Islet precursor cell (in vitro differentiated cells): Measurements from ENCODE around the gene CTIF.
"Not testable (repeated sequence)": the region's sequence is repeated elsewhere in the genome, so short reads cannot be mapped to it uniquely, and the experiment has no call there.

ENCODE experiments used
- DNase-seq: peaks from one replicate; pipeline ENCODE4 v3.0.0-alpha.2; 2018

Gene CTIF

DNA sequence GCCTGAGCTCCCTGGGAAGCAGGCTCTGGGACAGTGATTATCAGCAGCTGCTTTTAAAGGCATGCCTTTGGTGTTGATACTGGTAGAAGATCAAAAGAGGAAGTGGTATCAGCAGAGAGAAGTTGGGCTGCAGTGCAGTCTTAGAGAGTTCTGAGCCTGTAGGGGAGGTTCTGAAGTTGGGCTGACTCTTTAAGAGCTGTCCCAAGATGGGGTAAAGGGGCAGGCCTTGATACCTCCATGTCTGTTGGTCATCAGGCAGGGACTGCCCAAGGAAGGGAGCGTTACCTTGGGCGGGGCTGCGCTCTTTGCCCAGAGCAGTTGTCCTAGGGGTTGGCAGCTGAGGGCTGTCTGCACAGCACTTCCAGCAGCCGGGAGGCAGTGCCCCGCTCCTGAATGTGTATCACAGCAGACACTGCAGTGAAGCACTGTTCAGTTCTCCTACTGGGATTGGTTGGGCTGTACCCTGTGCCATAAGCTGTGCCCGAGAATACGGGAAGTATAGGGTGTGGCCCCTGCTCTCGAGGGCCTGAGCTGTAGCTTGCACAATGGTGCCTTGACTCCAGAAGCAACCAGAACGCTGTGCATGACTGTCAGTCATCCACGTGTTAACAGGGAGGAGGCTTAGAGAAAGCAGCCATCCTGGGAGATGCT, 177.0 kb downstream of the CTIF start:
- no peak for DNase-seq

DNA sequence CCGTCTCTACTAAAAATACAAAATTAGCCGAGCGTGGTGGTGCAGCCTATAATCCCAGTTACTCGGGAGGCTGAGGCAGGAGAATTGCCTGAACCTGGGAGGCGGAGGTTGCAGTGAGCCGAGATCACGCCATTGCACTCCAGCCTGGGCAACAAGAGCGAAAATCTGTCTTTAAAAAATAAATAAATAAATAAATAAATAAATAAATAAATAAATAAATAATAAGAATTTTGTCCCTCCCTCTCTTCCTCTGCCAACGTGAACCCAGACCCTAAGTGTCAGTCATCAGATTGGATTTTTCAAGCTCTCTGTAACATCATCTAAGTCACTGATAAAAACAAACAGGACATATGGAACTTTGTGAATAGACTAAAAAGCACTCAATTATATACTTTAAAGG, 178.4 kb downstream of the CTIF start:
- DNase-seq, result not testable (repeated sequence)

DNA sequence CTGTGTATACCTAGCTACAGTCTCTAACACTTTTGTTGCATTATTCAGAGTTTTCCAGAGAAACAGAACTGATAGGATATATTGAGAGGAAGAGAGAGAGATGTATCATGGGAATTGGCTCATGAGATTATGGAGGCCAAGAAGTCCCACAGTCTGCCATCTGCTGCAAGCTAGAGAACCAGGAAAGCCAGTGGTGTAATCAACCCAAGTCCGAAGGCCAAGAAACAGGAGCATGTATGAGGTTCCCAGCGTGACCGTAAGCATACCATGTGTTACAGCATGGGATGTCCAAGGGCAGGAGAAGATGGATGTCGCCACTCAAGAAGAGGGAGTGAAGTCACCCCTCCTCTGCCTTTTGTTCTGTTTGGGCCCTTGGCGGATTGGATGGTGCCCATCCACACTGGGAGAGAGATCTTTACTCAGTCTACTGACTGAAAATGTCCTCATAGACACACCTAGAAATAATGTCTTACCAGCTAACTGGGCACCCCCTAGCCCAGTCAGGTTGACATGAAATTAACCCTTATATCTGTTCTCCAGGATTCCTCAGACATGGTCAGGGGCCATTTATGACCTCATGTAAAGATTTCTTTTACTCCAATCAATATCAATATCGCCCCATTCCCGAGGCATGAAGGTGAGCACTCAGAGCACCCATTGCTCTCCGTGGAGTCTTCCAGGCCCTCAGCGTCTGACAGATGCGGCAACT, 179.6 kb downstream of the CTIF start:
- DNase-seq, result no peak

DNA sequence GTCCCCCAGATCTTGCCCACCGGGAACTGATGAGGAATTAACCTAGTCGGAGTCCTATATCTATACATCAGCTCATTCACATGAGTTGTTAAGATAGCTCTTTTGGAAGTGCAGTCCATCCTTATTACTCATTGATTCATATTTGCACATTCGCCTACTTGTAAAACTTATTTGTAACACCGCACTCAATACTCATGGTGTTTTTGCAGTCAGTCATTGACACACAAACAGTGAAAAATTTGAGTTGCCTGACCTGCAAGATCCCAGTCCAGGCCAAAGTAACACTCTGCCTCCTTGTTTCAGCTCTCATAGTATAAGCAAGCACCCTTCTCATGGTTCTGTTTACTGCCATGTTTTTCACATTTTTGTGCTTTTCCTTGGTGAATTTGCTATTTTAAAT, 180.6 kb downstream of the CTIF start:
- DNase-seq, result no peak

DNA sequence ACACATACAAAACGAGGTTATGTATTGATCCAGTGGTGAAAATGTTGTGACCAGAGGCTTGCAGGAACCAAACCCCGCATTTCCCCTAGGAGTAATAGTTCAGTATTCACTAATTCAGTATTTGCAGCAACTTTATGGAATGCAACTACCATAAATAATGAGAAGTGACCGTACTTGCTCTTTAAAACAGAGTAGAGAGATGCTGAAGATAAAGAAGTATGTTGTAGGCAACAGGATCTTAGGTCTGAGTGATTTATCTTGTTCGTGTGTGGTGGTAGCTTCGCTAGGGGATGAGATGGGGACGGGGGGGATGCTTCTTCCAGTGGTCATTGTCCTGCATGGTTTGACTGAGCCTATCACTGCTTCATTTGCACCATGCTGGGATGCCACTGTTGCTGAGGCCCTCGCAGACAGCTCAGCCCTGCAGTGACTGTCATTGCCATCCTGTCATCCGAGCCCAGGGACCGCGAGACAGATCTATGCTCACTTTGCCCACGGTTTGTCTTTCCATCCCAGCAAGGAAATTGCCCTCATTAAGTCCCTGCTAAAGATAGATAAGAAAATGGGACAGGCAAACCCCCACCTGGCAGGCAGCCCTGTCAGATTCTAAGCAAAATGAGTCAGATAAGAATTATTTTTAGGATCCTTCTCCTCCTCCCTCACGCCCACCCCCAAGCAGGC, 181.3 kb downstream of the CTIF start:
- no peak for DNase-seq

DNA sequence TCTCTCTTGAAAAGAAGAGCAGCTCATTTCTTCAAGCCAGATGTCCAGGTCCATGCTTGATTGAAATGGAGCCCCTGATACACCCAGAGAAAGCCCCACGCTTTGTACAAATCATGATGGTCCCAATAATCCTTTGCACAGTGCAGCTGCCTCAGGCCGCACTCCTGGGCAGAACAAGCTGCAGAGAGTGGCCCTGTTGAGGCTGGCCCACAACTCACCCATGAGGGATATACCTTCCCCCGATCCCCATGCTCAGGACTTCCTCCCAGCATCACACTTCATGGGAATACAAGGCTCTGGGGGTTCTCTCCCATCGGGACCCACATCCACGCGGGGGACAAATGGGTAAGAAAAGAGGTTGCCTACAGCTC, 181.8 kb downstream of the CTIF start:
- DNase-seq, result no peak

DNA sequence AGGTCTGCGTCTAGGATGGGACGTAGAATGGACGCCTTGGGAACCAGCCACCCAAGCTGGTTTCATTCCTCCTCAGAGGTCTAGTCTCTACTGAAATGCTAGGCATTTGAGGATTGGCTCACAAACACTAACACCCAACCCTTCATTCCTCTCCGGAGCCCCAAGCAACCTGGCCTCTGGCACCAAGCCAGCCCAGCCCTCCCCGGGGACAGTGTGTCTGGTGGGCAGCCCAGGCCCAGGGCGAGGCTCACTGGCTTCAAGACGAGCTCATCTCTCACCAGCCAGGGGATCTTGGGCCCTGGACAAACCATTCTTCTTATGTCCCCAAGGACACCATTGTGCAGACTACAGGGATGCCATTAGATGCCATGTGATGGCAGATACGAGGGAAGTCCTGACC, 182.5 kb downstream of the CTIF start:
- DNase-seq, result no peak

DNA sequence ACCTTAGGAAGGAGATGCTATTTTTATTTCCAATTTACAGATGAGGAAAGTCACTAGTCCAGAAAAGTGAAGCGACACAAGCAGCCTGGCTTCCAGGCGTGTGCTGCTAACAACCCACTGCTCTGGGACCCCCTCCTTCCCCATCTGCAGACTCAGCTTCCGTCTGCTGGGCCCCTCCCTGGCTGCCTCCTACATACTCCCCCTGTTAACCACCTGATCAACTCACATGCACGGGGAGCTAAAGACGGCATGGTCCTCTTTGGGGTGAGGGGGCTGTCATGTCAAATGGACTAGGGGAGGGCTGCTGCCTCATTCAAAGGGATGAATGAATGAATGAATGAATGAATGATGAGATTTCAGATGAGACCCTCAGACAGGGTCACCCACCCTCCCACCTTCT, 184.2 kb downstream of the CTIF start:
- DNase-seq, result no peak

DNA sequence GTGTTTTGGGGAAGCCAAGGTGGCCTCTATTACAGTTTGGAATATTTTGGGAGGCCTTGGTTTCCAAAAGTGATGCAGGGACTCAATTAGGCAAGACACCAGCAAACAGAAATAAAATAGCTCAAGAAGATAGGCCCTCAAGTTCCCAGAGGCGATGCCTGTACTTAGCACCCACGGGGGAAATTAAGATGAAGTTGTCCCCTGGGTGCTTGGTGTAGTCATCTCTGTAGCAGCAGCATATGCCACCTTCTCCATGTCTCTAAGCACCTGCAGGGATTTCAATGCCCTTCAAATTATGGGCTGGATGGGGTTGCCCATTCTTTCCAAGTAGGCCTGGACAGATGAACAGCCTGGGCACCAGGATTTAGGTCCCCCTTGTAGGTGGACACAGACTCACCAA, 185.0 kb downstream of the CTIF start:
- no peak for DNase-seq

DNA sequence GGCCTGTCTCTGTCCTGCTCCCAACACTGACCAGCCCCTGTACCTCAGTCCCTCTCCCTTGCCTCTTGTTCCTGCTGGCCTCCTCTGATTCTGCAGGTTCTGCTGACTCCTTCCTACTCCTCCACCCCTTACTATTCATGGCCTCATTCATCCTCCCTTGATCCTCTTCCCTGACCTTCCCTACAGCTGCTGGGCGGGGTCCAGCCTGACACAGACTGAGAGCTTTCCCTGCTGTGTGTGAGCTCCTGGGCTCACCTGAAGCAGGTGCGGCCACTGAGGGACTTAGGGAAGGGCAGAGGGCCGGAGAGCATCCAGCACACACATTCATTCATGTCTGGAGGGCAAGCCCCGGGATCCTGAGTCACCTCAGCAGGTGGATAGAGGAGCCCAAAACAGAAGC, 185.6 kb downstream of the CTIF start:
- DNase-seq, result no peak

DNA sequence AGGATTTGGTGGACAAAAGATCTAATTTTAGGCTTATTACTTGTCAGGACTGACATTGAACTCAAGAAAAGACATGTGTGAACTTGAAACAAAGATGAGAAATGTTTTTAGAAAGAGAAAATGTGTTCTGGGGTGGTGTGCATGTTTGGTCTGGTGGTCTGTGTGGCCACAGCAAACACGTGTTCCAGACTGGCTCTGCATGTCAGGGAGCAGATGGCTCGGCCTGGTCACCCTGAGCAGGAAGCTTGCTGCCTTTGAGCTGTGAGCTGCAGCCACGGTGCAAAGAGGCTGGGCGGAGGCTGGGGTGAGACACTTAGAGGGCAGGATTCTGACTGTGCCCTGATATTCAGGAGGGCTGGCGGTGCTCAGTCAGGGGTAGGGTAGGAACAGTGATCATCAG, 186.1 kb downstream of the CTIF start:
- DNase-seq, result no peak

DNA sequence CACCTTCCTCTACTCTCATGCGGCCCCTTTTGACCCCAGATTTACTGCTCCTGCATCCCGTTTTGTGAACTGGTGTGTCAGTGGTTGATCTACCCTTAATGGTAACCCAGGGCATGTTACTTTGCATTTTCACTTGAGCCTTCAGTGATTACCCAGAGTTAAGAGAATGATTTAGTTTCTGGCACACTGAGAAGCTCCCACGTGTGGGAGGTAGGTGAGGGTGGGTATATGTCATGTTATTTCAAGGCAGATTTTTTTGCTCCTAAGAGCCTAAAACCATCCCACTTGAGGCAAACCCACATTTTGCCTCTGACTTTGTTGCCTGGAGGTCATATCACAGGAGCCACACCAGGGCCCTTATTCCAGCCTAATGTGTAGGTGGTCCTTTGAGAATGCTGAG, 186.7 kb downstream of the CTIF start:
- no peak for DNase-seq

DNA sequence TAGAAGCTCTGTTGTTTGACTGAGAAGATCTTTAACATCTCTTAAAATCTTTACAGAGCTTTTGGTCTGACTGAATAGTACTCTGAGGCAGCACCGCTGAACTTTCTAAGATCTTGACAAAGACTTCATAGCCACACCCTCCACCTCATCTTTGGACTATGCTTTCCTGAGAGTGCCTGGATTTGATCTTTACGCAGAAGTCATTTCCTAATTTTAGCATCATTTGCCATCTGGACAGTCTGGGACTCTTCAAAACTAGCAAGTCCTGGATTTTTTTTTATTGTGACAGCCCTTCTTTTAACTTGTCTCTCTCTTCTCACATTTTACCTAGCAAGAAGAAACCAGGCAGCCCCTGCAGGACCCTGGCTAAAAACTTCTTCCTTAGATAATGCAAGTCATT, 188.8 kb downstream of the CTIF start:
- DNase-seq, result no peak

DNA sequence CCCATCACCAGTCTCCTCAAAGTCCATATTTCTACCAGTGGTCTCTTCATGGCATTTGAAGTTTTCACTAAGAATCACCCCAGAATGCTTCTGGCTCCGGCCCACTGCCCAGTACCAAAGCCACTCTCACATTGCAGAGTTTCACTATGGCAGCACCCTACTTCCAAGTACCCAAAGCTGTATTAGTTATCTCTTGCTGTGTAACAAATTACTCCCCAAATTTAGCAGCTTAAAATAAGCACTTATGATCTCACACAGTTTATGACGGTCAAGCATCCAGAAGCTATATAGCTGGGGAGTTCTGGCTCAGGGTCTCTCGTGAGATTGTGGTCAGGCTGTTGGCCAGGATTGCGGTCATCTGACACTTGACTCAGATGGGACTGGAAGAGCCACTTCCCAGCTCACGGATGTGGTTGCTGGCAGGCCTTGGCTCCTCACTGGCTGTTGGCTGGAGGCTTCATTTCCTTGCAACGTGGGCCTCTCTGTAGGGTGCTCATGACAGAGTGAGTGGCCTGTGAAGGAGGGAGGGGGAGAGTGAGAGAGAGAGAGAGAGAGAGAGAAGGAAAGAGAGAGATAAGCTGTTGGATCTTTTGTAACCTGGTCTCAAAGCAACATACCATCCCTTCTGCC, 189.5 kb downstream of the CTIF start:
- no peak for DNase-seq

DNA sequence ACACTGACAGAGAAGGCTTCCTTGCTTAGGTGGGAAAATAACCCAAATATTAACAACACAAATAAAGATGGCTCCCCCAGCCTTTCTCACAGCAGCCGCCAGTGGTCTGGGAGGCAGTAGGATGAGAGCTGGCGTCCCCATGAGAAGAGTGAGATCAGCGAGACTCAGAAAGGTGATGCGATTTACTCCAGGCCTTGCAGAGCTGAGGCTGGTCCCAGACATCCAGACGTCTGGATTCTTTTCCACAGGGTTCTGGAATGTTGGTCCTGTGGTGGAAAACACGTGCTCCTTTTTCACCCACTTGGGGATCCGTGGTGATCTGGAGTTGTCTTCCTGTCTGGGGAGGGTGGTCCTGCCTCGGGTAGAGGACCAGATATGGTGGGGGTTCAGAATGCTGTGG, 190.6 kb downstream of the CTIF start:
- peak; percentile 93 for DNase-seq

DNA sequence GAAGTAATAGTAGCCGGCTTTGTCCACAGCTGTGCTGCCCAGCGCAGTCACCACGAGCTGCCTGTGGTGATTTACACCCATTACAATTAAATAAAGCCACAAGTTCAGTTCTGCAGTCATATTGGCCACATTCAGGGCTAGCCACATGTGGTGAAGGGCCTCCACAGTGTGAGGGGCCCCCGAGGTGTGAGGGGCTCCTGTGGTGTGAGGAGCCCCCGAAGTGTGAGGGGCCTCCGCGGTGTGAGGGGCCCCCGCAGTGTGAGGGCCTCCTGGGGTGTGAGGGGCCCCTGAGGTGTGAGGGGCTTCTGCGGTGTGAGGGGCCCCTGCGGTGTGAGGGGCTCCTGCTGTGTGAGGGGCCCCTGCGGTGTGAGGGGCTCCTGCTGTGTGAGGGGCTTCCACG, 191.2 kb downstream of the CTIF start:
- no peak for DNase-seq

DNA sequence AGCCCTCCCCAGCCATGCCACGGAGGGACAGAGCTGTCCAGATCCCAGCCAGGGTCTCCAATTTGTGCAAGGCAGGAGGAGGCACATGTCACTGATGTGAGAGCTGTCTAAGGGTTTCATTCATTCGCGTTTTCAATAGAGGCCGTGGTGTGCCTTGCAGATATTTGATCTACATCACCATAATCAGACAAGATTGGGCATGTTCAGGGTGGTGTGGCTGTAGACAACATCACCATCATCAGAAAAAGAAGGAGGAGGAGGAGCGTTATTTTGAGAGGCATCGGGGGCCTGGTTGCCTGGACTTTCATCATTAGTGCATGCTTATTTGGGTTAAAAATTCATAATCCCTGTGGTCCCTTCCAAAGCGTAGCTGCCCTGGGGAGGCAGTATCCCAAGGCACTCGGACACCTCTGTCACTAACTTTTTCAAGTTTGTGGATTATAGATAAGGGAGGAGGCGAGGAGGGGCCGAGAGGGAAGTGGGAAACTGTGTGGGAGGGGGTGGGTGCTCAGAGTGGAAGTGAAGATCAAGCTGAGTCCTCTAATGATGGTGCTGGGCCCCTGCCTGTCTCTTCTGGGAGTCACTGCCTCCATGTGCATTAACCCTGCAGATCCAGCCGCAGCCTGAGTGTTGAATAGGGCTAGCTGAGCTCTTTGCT, 194.1 kb downstream of the CTIF start:
- no peak for DNase-seq

DNA sequence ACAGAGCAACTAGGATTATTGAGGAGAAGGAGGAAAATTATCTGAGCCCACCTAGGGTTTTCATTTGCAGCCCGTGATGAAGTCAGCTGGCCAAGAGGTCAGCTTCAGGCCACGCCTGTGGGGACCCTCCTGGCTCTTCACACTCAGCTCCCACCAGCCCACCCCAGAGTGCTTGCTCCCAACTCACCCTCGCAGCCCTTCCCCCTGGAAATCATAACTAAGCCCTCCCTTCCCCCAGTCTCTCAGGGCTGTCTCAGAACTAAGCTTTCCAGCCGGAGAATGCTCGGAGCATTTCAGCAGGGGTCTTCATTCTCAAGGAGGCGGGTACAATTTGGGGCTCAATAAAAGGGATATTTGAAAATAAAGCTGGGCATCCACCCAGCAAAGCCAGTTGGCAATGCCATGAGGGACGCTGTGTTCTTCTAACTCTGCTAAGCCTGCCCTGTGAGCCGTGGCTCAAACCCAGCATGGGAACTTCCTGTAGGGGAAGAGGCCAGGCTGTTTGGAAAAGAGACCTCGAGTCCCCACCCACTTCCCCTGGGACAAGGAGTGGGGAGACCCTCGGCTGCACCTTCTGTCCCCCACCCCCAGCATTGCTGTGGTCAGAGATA, 194.9 kb downstream of the CTIF start:
- DNase-seq, result no peak

DNA sequence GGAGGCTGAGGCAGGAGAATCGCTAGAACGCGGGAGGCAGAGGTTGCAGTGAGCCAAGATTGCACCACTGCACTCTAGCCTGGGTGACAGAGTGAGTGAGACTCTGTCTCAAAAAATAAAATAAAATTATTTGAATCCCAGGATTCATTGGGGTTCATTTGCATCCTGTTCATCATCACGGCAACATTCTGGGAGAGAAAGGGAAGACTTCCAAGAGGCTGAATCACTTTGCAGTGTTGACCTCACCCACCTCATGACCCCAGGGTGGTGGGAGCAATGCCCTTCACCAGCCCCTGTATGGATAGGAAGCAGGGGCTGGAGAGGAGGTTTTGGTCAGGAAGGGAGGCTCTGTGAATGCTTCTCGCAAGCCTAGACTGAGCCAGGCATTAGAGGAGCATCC, 195.6 kb downstream of the CTIF start:
- no peak for DNase-seq

DNA sequence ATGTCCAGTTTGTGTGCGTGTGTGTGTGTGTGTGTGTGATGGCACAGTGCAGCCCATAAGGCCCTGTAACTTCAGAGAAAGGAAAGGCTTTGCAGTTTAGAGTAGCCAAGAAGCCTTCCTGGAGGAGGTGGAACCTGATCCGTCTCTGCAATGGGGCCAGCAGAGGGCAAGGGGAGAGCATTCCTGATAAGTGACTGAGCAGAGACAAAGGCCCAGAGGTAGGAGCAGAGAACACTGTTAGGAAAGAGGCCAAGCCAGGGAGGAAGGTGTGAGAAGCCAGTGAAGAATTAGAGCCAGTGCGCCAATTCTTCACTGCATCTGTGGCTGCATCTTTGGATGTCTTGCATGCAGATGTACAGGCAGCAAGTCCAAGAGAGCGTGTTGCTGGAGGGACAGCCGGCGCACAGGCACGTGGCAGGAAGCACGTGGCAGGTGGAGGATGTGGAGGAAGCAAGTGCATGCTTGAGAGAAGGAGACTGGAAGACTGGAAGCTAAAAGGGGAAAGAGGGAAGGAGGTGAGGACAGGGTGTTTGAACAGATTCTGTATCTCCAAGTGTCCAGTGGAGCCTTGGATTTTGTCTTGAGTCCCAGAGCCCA, 196.3 kb downstream of the CTIF start:
- peak; percentile 82 for DNase-seq

DNA sequence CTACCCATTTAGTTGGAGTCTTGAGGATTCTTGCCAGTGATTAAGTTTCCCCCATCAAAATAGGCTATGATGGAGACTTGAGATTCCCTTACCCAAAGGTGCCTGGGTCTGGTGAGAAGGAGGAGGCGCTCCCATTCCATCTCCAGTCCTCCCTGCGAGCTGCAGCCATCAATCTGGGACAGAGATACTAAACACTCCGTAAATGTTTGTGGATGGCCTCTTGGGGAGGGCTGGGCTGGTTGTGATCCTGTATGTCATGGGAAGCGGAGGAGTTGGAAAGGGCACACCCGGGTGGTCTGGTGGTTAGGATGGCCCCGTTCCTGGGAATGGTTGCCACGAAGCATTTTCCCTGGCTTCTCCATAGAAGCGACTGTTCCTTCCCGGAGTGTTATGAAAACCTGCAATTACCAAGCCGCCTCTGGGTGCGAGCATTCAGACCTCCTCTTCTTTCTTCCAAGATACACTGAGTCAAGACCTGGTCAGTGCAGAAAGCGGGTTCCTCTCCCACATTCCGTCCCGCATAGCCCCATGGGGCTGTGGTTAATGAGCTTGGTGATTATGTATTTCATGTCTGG, 196.9 kb downstream of the CTIF start:
- DNase-seq, result no peak
